Mesodermal cell (in vitro differentiated cells): ENCODE results near the gene RPL6. TPM values are rescaled to one million over a fixed set of nuclear protein-coding genes. Genes with fewer than 3 reads are reported as not detected.
"Not testable (repeated sequence)": the region's sequence is repeated elsewhere in the genome, so short reads cannot be mapped to it uniquely, and the experiment has no call there.

Experiments
- H3K27ac ChIP-seq: 2 replicates; pipeline ENCODE4 v1.7.0; 2013; ENCODE audit warnings: mild to moderate bottlenecking, low read depth, low read length, moderate library complexity; ENCODE audit not compliant: severe bottlenecking
- H3K36me3 ChIP-seq: 2 replicates; pipeline ENCODE4 v1.7.1; 2013; ENCODE audit warnings: mild to moderate bottlenecking, low read length, moderate library complexity; ENCODE audit not compliant: control insufficient read depth, insufficient read depth
- H3K4me1 ChIP-seq: one replicate; pipeline ENCODE4 v1.7.1; 2013; ENCODE audit warnings: mild to moderate bottlenecking, low read length; ENCODE audit not compliant: insufficient read depth, control insufficient read depth, poor library complexity, severe bottlenecking
- H3K4me3 ChIP-seq: 2 replicates; pipeline ENCODE4 v1.7.0; 2013; ENCODE audit warnings: low read length, control low read depth, mild to moderate bottlenecking; ENCODE audit not compliant: insufficient read depth, poor library complexity, severe bottlenecking; ENCODE audit errors: extremely low read depth
- H3K9me3 ChIP-seq: 2 replicates; pipeline ENCODE4 v1.7.1; 2013; ENCODE audit warnings: mild to moderate bottlenecking, low read length, moderate library complexity; ENCODE audit not compliant: control insufficient read depth
- WGBS, 2 experiments: methylation state at CpG; one replicate each; pipeline ENCODE4 v1.1.5; 2013; ENCODE audit warnings: missing lambda C conversion rate in 2 of 2; ENCODE audit not compliant: insufficient coverage in 2 of 2; 5-methylcytosine and 5-hydroxymethylcytosine counted together
- polyA plus RNA-seq, 2 experiments: library from polyadenylated mRNA; stranded (reverse); fragments of 50-300 nt; gene quantifications; one replicate each; pipeline ENCODE4 v1.2.3, GENCODE V29; 2013

The RPL6 gene
- polyA plus RNA-seq (2013, experiment 1 of 2), result 2,211 TPM
- 2,325 TPM for polyA plus RNA-seq (2013, experiment 2 of 2)

DNA sequence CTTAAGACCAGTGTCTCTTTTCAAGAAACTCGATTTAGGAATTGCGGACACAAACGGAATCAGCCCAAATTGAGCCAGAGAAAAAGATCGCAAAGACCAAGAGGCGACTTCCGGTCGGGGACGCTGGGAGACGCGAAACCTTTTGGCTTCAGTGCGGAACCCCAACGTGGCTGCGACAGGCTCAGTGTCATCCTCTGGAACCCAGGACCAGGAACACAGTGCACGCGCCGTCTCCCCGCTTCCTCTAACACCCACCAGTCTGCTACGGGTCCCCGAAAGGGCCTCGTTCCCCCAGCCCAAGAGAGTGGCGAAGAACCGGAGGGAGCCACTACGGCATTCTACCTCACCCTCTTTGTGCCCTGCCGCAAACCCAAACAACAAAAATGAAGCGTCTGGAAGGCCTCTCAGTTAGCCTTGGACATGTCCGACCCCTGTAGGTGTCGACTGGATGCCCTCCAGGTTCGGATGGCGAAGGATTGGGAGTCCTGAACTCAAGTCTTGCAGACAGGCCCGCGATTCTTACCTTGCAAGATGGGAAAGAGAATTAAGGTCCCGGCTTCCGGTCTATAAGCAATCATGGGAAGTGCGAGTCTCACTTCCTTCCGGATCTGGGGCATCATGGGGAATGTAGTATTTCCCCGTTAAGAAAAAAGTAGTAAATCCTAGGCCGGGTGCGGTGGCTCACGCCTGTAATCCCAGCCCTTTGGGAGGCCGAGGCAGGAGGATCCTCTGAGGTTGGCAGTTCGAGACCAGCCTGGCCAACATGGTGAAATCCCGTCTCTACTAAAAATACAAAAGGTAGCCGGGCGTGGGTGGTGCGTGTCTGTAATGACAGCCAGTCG is at the start of gene RPL6:
RPL6 (minus strand) TSS at position 542 of the 842 bp plus-strand sequence. CDS start 949 bp downstream, outside the sequence.
- WGBS, 2 experiments, result 4 to 8% methylated on average over 33 to 36 of the region's 46 CpGs
- H3K27ac ChIP-seq, result peak within 1 kb of the TSS; percentile 95
- H3K4me3 ChIP-seq, result peak within 1 kb of the TSS; percentile 83
- H3K4me1 ChIP-seq, result peaks cover 5% of the 10 kb centered on the region
- peaks cover 41% of the 10 kb centered on the region for H3K36me3 ChIP-seq
- H3K9me3 ChIP-seq, result no peaks in the 10 kb centered on the region

DNA sequence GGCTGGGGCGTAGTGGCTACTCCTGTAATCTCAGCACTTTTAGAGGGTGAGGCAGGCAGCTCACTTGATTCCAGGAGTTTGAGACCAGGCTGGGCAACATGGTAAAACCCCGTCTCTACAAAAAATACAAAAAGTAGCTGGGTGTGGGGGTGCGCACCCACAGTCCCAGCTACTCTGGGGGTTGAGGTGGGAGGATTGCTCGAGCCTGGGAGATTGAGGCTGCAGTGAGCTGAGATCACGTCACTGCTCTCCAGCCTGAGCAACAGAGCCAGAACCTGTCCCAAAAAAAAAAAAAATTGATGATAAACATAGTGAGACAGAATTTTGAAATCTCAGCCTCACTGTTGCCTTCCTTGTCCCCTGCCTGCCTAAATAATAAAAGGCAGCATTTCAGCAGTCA is 49.3 kb upstream of the RPL6 start:
- Histone ChIP-seq H3K36me3 (peaks cover 76% of the 10 kb centered on the region), H3K27ac (no peak overlapping the region), H3K9me3 (no peaks in the 10 kb centered on the region), H3K4me3 (no peak overlapping the region), H3K4me1 (no peaks in the 10 kb centered on the region)
- WGBS, 2 experiments, result 91 to 92% methylated on average over 1 to 4 of the region's 5 CpGs

DNA sequence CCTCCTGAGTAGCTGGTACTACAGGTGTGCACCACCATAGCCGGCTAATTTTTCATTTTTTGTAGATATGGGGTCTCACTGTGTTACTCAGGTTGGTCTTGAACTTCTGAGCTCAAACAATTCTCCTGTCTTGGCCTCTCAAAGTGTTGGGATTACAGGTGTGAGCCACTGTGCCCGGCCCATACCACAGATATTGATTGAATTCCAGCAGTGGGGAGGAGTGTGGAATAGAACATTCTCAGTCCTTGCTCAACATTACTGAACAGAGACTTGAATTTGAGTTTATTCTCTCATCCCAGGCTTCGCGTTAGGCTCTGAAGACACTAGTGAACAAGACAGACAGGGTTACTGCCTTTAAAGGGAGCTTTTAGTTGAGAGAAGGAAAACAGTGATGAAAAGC is 48.9 kb upstream of the RPL6 start:
- Histone ChIP-seq H3K9me3 (no peaks in the 10 kb centered on the region), H3K27ac (no peak overlapping the region), H3K4me3 (no peak overlapping the region), H3K36me3 (peaks cover 77% of the 10 kb centered on the region), H3K4me1 (no peaks in the 10 kb centered on the region)
- 75 to 93% methylated on average over 3 to 4 of the region's 4 CpGs for WGBS, 2 experiments

DNA sequence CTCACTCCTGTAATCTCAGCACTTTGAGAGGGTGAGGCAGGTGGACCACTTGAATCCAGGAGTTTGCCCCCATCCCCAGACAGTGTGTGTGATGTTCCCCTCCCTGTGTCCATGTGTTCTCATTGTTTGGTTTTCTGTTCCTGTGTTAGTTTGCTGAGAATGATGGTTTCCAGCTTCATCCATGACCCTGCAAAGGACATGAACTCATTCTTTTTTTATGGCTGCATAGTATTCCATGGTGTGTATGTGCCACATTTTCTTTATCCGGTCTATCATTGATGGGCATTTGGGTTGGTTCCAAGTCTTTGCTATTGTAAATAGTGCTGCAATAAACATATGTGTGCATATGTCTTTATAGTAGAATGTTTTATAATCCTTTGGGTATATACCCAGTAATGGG is 47.7 kb upstream of the RPL6 start:
- WGBS, 2 experiments, result no CpG with 5 or more reads among the region's 1 CpG
- H3K36me3 ChIP-seq, result peaks cover 88% of the 10 kb centered on the region
- not testable (repeated sequence) for H3K4me3 ChIP-seq, H3K27ac ChIP-seq, H3K9me3 ChIP-seq, H3K4me1 ChIP-seq

DNA sequence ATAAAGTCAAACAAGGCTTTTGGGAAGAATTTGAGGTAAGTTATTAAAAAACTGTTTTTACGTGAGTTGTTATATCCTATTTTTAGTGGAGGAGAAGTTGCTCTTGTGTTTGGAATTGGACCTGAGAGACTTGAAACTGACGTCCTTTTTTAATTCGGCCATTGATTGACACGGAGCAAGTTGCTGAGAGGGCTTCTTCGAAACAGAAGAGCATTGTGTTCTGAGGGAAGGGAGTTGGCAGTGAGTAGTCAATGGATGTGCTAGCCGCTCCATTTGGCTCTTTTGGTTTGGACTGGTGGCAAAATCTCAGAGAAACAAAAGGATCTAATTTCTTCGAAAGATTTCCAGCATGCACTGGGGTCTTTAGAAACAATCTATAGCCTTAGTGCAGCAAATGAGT is 46.6 kb upstream of the RPL6 start:
- H3K27ac ChIP-seq, result no peak overlapping the region
- no peaks in the 10 kb centered on the region for H3K9me3 ChIP-seq
- no peaks in the 10 kb centered on the region for H3K4me1 ChIP-seq
- H3K36me3 ChIP-seq, result peaks cover 88% of the 10 kb centered on the region
- 94 to 95% methylated on average over 6 to 7 of the region's 7 CpGs for WGBS, 2 experiments
- no peak overlapping the region for H3K4me3 ChIP-seq

DNA sequence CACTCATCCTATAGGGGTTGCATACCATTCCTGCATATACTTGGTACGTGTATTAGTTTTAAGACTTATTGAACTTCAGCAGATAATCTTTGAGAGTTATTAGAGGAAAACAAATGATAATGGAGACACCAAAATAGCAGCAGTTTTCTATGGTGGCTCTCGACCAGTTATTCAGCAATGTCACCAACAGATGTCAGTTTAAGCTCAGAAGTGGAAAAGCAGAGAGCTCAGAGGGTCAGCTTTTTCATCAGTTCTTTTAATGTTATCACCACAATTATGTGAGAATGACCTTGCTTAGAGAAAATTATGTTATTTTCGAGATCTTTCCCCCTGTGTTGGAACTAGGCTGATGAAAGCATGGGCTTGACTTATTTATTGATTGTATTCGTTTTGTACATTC is 41.3 kb upstream of the RPL6 start:
- no peaks in the 10 kb centered on the region for H3K9me3 ChIP-seq
- no peaks in the 10 kb centered on the region for H3K4me1 ChIP-seq
- no peak overlapping the region for H3K27ac ChIP-seq
- peaks cover 92% of the 10 kb centered on the region for H3K36me3 ChIP-seq
- H3K4me3 ChIP-seq, result no peak overlapping the region
- 80% methylated on average over 1 of the region's 4 CpGs; no CpG with 5 or more reads in 1 of the 2 experiments for WGBS, 2 experiments

DNA sequence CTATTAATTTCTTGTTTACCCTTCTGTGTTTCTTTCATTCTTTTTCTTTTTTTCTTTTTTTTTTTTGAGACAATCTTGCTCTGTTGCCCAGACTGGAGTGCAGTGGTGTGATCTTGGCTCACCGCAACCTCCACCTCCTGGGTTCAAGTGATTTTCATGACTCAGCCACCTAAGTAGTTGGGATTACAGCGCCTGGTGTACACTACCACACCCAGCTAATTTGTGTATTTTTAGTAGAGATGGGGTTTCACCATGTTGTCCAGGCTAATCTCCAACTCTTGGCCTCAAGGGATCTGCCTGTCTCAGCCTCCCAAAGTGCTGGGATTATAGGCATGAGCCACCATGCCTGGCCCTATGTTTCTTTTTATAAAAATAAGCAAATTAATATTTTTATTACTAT is 38.8 kb upstream of the RPL6 start:
- not testable (repeated sequence) for H3K27ac ChIP-seq, H3K9me3 ChIP-seq, H3K4me3 ChIP-seq, H3K4me1 ChIP-seq
- H3K36me3 ChIP-seq, result peaks cover 77% of the 10 kb centered on the region
- no CpG with 5 or more reads among the region's 2 CpGs for whole genome bisulfite sequencing, 2 experiments

DNA sequence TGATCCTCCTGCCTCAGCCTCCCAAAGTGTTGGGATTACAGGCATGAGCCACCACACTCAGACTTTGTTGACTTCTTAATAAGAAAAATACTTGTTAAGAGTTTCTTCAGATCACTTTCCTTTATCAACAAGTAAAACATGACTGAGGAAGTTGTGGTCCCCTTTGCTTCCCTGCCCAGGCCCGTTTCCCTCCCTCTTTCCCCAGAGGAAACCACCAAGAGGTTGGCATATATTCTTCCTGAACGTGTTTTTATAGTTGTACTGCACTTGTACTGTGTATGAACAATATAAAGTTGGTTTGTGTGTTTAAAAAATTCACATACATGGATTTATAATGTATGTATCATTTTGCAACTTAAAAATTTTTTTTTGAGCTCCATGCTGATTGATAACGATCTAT is 37.7 kb upstream of the RPL6 start:
- H3K4me3 ChIP-seq, result no peak overlapping the region
- peaks cover 67% of the 10 kb centered on the region for H3K36me3 ChIP-seq
- H3K4me1 ChIP-seq, result no peaks in the 10 kb centered on the region
- H3K9me3 ChIP-seq, result no peaks in the 10 kb centered on the region
- H3K27ac ChIP-seq, result no peak overlapping the region
- WGBS, 2 experiments, result 100% methylated on average over 1 of the region's 3 CpGs

DNA sequence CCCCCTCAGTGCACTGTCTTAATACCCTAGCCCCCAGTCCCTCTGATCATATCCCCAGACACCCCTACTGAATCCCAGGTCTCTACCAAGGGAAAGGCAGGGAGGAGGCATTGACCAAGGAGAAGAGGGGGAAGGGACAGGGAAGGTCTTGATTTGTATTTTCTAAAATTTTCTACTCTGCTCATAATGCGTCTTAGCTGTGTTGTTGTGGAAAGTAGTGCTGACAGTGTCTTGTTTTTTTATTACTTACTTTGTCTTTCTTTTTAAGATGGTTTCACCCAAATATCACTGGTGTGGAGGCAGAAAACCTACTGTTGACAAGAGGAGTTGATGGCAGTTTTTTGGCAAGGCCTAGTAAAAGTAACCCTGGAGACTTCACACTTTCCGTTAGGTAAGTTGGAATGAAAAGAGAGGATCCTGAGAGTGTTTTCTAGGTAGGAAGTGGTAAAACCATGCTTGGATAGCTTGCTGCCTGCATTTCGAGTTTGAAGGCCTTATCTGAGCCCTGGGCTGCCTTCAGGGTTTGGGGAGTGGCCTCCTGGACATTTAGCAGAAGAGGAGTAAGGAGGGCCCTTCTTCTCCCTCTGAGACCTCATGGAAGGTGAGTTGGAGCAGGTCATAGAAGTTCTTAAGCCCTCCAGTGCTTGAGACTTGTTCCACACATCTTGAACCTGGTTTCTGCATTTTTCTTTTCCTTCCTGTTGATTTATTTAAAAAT is 36.8 kb upstream of the RPL6 start:
- WGBS, 2 experiments, result 86 to 96% methylated on average over 2 of the region's 3 CpGs
- Histone ChIP-seq H3K4me1 (no peaks in the 10 kb centered on the region), H3K36me3 (peaks cover 59% of the 10 kb centered on the region), H3K9me3 (no peaks in the 10 kb centered on the region), H3K4me3 (no peak overlapping the region), H3K27ac (no peak overlapping the region)

DNA sequence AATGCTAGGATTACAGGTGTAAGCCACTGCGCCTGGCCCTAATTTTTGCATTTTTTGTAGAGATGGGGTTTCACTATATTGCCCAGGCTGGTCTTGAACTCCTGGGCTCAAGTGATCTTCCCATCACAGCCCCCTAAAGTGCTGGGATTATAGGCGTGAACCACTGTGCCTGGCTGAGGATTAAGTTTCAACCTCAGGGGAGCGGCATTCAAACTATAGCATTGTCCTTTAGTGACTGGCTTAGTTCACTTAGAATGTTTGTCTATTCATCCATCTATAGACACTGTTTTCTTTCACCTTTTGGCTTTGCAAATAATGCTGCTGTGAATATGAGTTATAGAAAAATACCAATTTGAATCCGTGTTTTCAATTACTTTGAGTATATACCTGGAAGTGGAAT is 34.5 kb upstream of the RPL6 start:
- Histone ChIP-seq H3K9me3 (no peaks in the 10 kb centered on the region), H3K4me3 (no peak overlapping the region), H3K4me1 (no peaks in the 10 kb centered on the region), H3K36me3 (peaks cover 39% of the 10 kb centered on the region), H3K27ac (no peak overlapping the region)
- 93 to 100% methylated on average over 2 of the region's 4 CpGs for whole genome bisulfite sequencing, 2 experiments

DNA sequence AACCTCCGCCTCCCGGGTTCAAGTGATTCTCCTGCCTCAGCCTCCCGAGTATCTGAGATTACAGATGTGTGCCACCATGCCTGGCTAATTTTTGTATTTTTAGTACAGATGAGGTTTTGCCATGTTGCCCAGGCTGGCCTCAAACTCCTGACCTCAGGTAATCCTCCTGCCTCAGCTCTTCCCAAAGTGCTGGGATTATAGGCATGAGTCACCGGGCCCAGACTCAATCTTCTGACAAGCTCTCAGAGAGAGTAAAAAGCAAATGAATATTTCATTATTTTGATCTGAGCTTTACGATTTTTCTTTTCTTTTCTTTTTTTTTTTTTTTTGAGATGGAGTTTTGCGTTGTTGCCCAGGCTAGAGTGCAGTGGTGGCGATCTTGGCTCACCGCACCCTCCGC is 31.2 kb upstream of the RPL6 start:
- not testable (repeated sequence) for H3K4me1 ChIP-seq, H3K9me3 ChIP-seq, H3K4me3 ChIP-seq, H3K27ac ChIP-seq
- 97 to 98% methylated on average over 6 to 8 of the region's 9 CpGs for WGBS, 2 experiments
- H3K36me3 ChIP-seq, result peaks cover 11% of the 10 kb centered on the region
